H1 (cell line): Measurements from ENCODE around the gene HORMAD2. TPM values are rescaled to one million over a fixed set of nuclear protein-coding genes. Genes with fewer than 3 reads are reported as not detected.

Experiments used
- CTCF ChIA-PET: fragments of 300-600 bp; sonication (Branson Sonifier 250); formaldehyde crosslinking; loops from one replicate; lab custom pipeline; 2021; ENCODE audit not compliant: partially characterized antibody; lab: Charles Lee
- POLR2A ChIA-PET: fragments of 300-600 bp; sonication (Branson Sonifier 250); formaldehyde crosslinking; loops from one replicate; lab custom pipeline; 2021; ENCODE audit warnings: inconsistent platforms; ENCODE audit not compliant: partially characterized antibody; lab: Charles Lee
- DNase-seq, 2 experiments: peaks; one replicate each; pipeline versions ENCODE4 v3.0.0 to v3.0.0-alpha.2; 2010 to 2022; ENCODE audit warnings: low spot score in 2 of 2, low read depth in 1 of 2, mixed read lengths in 1 of 2
- FAIRE-seq: peaks from 2 replicates; lab custom pipeline; 2011; peaks lifted over from hg19 to GRCh38; lab: Jason Lieb, UNC
- H2AFZ ChIP-seq: 2 replicates; pipeline ENCODE4 v1.8.1; 2012; ENCODE audit warnings: low read length, inconsistent platforms
- H2AK5ac ChIP-seq: 2 replicates; pipeline ENCODE4 v1.6.1; 2013; ENCODE audit warnings: low read depth, low read length
- H2BK120ac ChIP-seq: replicated peaks from 2 replicates; pipeline ENCODE3; 2013; ENCODE audit warnings: low read depth, low read length, inconsistent platforms
- H2BK12ac ChIP-seq: 2 replicates; pipeline ENCODE4 v1.6.1; 2013; ENCODE audit warnings: low read depth, low read length
- H2BK15ac ChIP-seq: 2 replicates; pipeline ENCODE4 v1.6.1; 2013; ENCODE audit warnings: low read length
- H2BK20ac ChIP-seq: 2 replicates; pipeline ENCODE4 v1.6.1; 2013; ENCODE audit warnings: low read length
- H2BK5ac ChIP-seq: 2 replicates; pipeline ENCODE4 v1.6.1; 2013; ENCODE audit warnings: low read depth, low read length
- H3K14ac ChIP-seq: 2 replicates; pipeline ENCODE4 v1.6.1; 2013; ENCODE audit warnings: inconsistent platforms; ENCODE audit not compliant: insufficient read length
- H3K18ac ChIP-seq: 2 replicates; pipeline ENCODE4 v1.6.1; 2013; ENCODE audit warnings: low read length; ENCODE audit errors: extremely low read depth
- H3K23ac ChIP-seq: 2 replicates; pipeline ENCODE4 v1.6.1; 2013; ENCODE audit warnings: inconsistent platforms; ENCODE audit not compliant: insufficient read length
- H3K23me2 ChIP-seq: 2 replicates; pipeline ENCODE4 v1.6.1; 2013; ENCODE audit warnings: low read depth, low read length
- H3K27ac ChIP-seq: 2 replicates; pipeline ENCODE4 v1.6.1; 2011; ENCODE audit warnings: low read depth, low read length, inconsistent platforms
- H3K27me3 ChIP-seq, 4 experiments: replicated peaks in 1 of 4; 1 replicate in 1 of 4; 2 replicates in 3 of 4; pipeline versions ENCODE4 v1.6.1 to v1.8.1; 2011 to 2013; ENCODE audit warnings: low read length in 3 of 4, mild to moderate bottlenecking in 3 of 4, inconsistent platforms in 2 of 4, mixed read lengths in 2 of 4, moderate library complexity in 1 of 4; ENCODE audit not compliant: control insufficient read depth in 3 of 4, insufficient read depth in 3 of 4; ENCODE audit errors: extremely low read depth in 1 of 4
- H3K36me3 ChIP-seq, 4 experiments: 2 replicates each; pipeline versions ENCODE4 v1.6.1 to v1.8.1; 2011 to 2013; ENCODE audit warnings: mild to moderate bottlenecking in 4 of 4, low read length in 3 of 4, moderate library complexity in 2 of 4, control low read depth in 1 of 4, inconsistent platforms in 1 of 4; ENCODE audit not compliant: insufficient read depth in 4 of 4, control insufficient read depth in 2 of 4
- H3K4ac ChIP-seq: replicated peaks from 2 replicates; pipeline ENCODE3; 2013; ENCODE audit warnings: low read length, low read depth, mixed read lengths, inconsistent platforms; ENCODE audit not compliant: insufficient read length
- H3K4me1 ChIP-seq, 4 experiments: replicated peaks in 1 of 4; 1 replicate in 1 of 4; 2 replicates in 3 of 4; pipeline versions ENCODE4 v1.6.1 to v1.8.1; 2011 to 2013; ENCODE audit warnings: low read length in 3 of 4, inconsistent platforms in 2 of 4, mixed read lengths in 1 of 4; ENCODE audit not compliant: insufficient read depth in 4 of 4, control insufficient read depth in 3 of 4
- H3K4me2 ChIP-seq, 2 experiments: 2 replicates each; pipeline versions ENCODE4 v1.6.1 to v1.8.1; 2011 to 2013; ENCODE audit warnings: low read depth in 2 of 2, low read length in 2 of 2, control low read depth in 1 of 2, inconsistent platforms in 1 of 2, mild to moderate bottlenecking in 1 of 2; ENCODE audit not compliant: insufficient read depth in 1 of 2
- H3K4me3 ChIP-seq, 4 experiments: fragments of 200-600, 300-600 bp in 1 of 4; sonication (generic), shearing (Covaris generic), sonication (Bioruptor Twin) in 1 of 4; 2 replicates each; pipeline versions ENCODE4 v1.5.1 to v1.8.1; 2011 to 2016; ENCODE audit warnings: low read length in 4 of 4, low read depth in 3 of 4, control low read depth in 2 of 4, inconsistent platforms in 2 of 4, mild to moderate bottlenecking in 2 of 4, mixed read lengths in 1 of 4, moderate library complexity in 1 of 4; ENCODE audit not compliant: insufficient read depth in 2 of 4; ENCODE audit errors: extremely low read depth in 1 of 4
- H3K56ac ChIP-seq: replicated peaks from 2 replicates; pipeline ENCODE3; 2013; ENCODE audit warnings: low read depth, mild to moderate bottlenecking, mixed read lengths, low read length, inconsistent platforms; ENCODE audit not compliant: insufficient read length
- H3K79me1 ChIP-seq: 2 replicates; pipeline ENCODE4 v1.6.1; 2013; ENCODE audit warnings: low read depth, low read length, control low read depth
- H3K79me2 ChIP-seq, 2 experiments: 2 replicates each; pipeline versions ENCODE4 v1.6.1 to v1.8.1; 2012 to 2013; ENCODE audit warnings: low read length in 2 of 2, mild to moderate bottlenecking in 2 of 2, inconsistent platforms in 1 of 2; ENCODE audit not compliant: insufficient read depth in 2 of 2, control insufficient read depth in 1 of 2
- H3K9ac ChIP-seq, 4 experiments: replicated peaks in 1 of 4; 1 replicate in 1 of 4; 2 replicates in 3 of 4; pipeline versions ENCODE4 v1.6.1 to v1.8.1; 2011 to 2013; ENCODE audit warnings: low read depth in 3 of 4, low read length in 3 of 4, control low read depth in 2 of 4, mild to moderate bottlenecking in 2 of 4, moderate library complexity in 2 of 4, inconsistent platforms in 1 of 4; ENCODE audit errors: extremely low read depth in 1 of 4
- H3K9me3 ChIP-seq, 2 experiments: 2 replicates each; pipeline versions ENCODE4 v1.6.1 to v1.8.1; 2012 to 2013; ENCODE audit warnings: mild to moderate bottlenecking in 2 of 2, moderate library complexity in 2 of 2, control low read depth in 1 of 2, inconsistent platforms in 1 of 2, low read depth in 1 of 2, low read length in 1 of 2, mixed read lengths in 1 of 2; ENCODE audit not compliant: insufficient read depth in 2 of 2
- H4K20me1 ChIP-seq, 2 experiments: replicated peaks in 1 of 2; 2 replicates each; pipeline versions ENCODE3 to v1.8.1; 2011 to 2013; ENCODE audit warnings: inconsistent platforms in 2 of 2, low read length in 2 of 2, mild to moderate bottlenecking in 1 of 2; ENCODE audit not compliant: insufficient read depth in 2 of 2, control insufficient read depth in 1 of 2
- H4K5ac ChIP-seq: 2 replicates; pipeline ENCODE4 v1.6.1; 2013; ENCODE audit warnings: low read length, low read depth, mixed read lengths, inconsistent platforms; ENCODE audit not compliant: insufficient read length
- H4K8ac ChIP-seq: 2 replicates; pipeline ENCODE4 v1.8.0; 2013; ENCODE audit warnings: mild to moderate bottlenecking, moderate library complexity, low read length, inconsistent platforms; ENCODE audit not compliant: insufficient read depth; ENCODE audit errors: extremely low read depth
- H4K91ac ChIP-seq: replicated peaks from 2 replicates; pipeline ENCODE3; 2013; ENCODE audit warnings: low read length, mixed read lengths, inconsistent platforms; ENCODE audit not compliant: insufficient read length
- ATF2 ChIP-seq: IDR thresholded peaks from 2 replicates; pipeline ENCODE4 v1.6.1; 2012; ENCODE audit warnings: low read length, inconsistent platforms
- BRCA1 ChIP-seq: IDR thresholded peaks from 2 replicates; pipeline ENCODE4 v1.6.1; 2012; ENCODE audit warnings: low read depth, low read length, improper control_type of control experiment
- CBX8 ChIP-seq: fragments of 300-800, 300-1000 bp; sonication (generic); IDR thresholded peaks from 2 replicates; pipeline ENCODE4 v1.7.1; 2016; ENCODE audit warnings: low read depth, low read length, borderline replicate concordance
- CEBPB ChIP-seq: IDR thresholded peaks from 2 replicates; pipeline ENCODE4 v1.6.1; 2012; ENCODE audit warnings: low read depth, low read length
- E2F6 ChIP-seq: IDR thresholded peaks from 2 replicates; pipeline ENCODE4 v1.6.1; 2012; ENCODE audit warnings: inconsistent platforms
- JUND ChIP-seq: IDR thresholded peaks from 2 replicates; pipeline ENCODE4 v1.6.1; 2011; ENCODE audit warnings: mild to moderate bottlenecking, improper control_type of control experiment, low read length
- KDM4A ChIP-seq: IDR thresholded peaks from one replicate; pipeline ENCODE4 v1.7.1; 2012; ENCODE audit warnings: low read depth, mild to moderate bottlenecking, moderate library complexity, low read length, inconsistent platforms; ENCODE audit not compliant: severe bottlenecking
- RNF2 ChIP-seq: fragments of 200-900, 300-1000 bp; sonication (generic); IDR thresholded peaks from 2 replicates; pipeline ENCODE4 v1.7.1; 2016; ENCODE audit warnings: borderline replicate concordance, low read depth, mild to moderate bottlenecking, antibody characterized with exemption, low read length; ENCODE audit not compliant: poor library complexity, severe bottlenecking; ENCODE audit errors: missing control alignments
- SIN3A ChIP-seq, 2 experiments: IDR thresholded peaks in 1 of 2; conservative IDR thresholded peaks in 1 of 2; 2 replicates each; pipeline ENCODE4 v1.6.1; 2011 to 2012; ENCODE audit warnings: low read length in 2 of 2, improper control_type of control experiment in 1 of 2, low read depth in 1 of 2, mild to moderate bottlenecking in 1 of 2
- WGBS, 2 experiments: shearing (Covaris generic) in 1 of 2; methylation state at CpG; one replicate each; pipeline versions ENCODE4 v1.1.6 to v1.1.7; 2013 to 2015; ENCODE audit warnings: low lambda C conversion rate in 2 of 2, mixed read lengths in 2 of 2, inconsistent platforms in 1 of 2, low coverage in 1 of 2, missing lambda C conversion rate in 1 of 2; ENCODE audit not compliant: insufficient replicate concordance in 2 of 2, insufficient coverage in 1 of 2, insufficient read length in 1 of 2; ENCODE audit errors: extremely low coverage in 1 of 2, missing lambda C conversion rate in 1 of 2; 5-methylcytosine and 5-hydroxymethylcytosine counted together
- polyA plus RNA-seq, 7 experiments: library from polyadenylated mRNA; depleted of rRNA in 3 of 7; stranded (reverse) in 5 of 7; unstranded in 2 of 7; fragments of >200 nt in 5 of 7; fragments of 200-250 nt in 2 of 7; gene quantifications; 1 replicate in 5 of 7; 2 replicates in 1 of 7; 4 replicates in 1 of 7; pipeline versions ENCODE4 v1.2.1 to v1.2.3, GENCODE V29; 2011 to 2013; ENCODE audit warnings: missing spikeins in 2 of 7, mixed read lengths in 2 of 7
- total RNA-seq: library from RNA; stranded (reverse); fragmentation: NEBNext Ultra II Directional; extraction: Animal tissue kit (Norgen Biotek cat#: 25700); gene quantifications from 2 replicates; pipeline ENCODE4 v1.2.1, GENCODE V29; 2021

The HORMAD2 gene
- total and polyA plus RNA-seq, 2 of the 8 experiments (the other 6 are each of a cell fraction or from before 2014, with no cell fraction given), result 0.03 TPM; not detected in 1

- H2BK120ac ChIP-seq, result no peak overlapping the region
- H3K4me1 ChIP-seq, result no peaks in the 10 kb centered on the region
- H3K4me2 ChIP-seq, result no peak overlapping the region
- WGBS, 2 experiments, result 88% methylated on average over 1 of the region's 1 CpG; no CpG with 5 or more reads in 1 of the 2 experiments
- no peak overlapping the region for H2BK15ac ChIP-seq
- H2BK5ac ChIP-seq, result no peak overlapping the region
- H2BK12ac ChIP-seq, result no peak overlapping the region
- H3K4ac ChIP-seq, result no peak overlapping the region
- no peak overlapping the region for H4K91ac ChIP-seq
- ChIA-PET CTCF (interaction anchor here (1.2 to 5.4 kb wide), 3 partner anchors 9 to 169 kb away, joined by 3 to 27 read pairs (median 3); no protein-coding TSS in a partner anchor), POLR2A (interaction anchor here (1.1 kb wide), 1 partner anchor 159 kb away, joined by 3 read pairs; no protein-coding TSS in a partner anchor)
- no peaks in the 10 kb centered on the region for H3K79me1 ChIP-seq
- no peaks in the 10 kb centered on the region for H3K36me3 ChIP-seq
- H3K9me3 ChIP-seq, result no peaks in the 10 kb centered on the region
- H3K23me2 ChIP-seq, result no peaks in the 10 kb centered on the region
- H3K23ac ChIP-seq, result no peak overlapping the region
- H4K20me1 ChIP-seq, result no peaks in the 10 kb centered on the region
- H3K27me3 ChIP-seq, result no peaks in the 10 kb centered on the region
- no peak for FAIRE-seq
- H2AFZ ChIP-seq, result no peak overlapping the region
- no peaks in the 10 kb centered on the region for H3K79me2 ChIP-seq
- no peak overlapping the region for H4K8ac ChIP-seq
- no peak overlapping the region for H4K5ac ChIP-seq
- no peak overlapping the region for H3K9ac ChIP-seq
- H2BK20ac ChIP-seq, result no peak overlapping the region
- H2AK5ac ChIP-seq, result no peak overlapping the region
- no peak overlapping the region for H3K56ac ChIP-seq
- H3K27ac ChIP-seq, result no peak overlapping the region
- no peak overlapping the region for H3K14ac ChIP-seq
- H3K4me3 ChIP-seq, result no peak overlapping the region
- DNase-seq, result no peak
- H3K18ac ChIP-seq, result no peak overlapping the region
- TF ChIP-seq E2F6, result no peak
- TF ChIP-seq CEBPB, result no peak
- no peak for TF ChIP-seq ATF2
- TF ChIP-seq BRCA1, result no peak
- TF ChIP-seq SIN3A (conservative IDR thresholded peaks at IDR 0.05 in 1 of 2, IDR thresholded peaks at IDR 0.05 in 1 of 2; ENCODE audit: low read depth in 1 of 2, low read length in 2 of 2), result no peak
- no peak for TF ChIP-seq KDM4A
- TF ChIP-seq CBX8, result no peak
- no peak for TF ChIP-seq JUND
- TF ChIP-seq RNF2, result no peak
Measured at GRCh38 chr22:30116362-30117117, 36.3 kb downstream of the HORMAD2 start.
